Effector memory CD8-positive, alpha-beta T cell (primary cell): ENCODE results near the gene FARP1.

ENCODE experiments used
- ATAC-seq: fragments of 150-1000 bp; cut with Tn5 transposase; replicated peaks from 2 replicates; pipeline ENCODE4 v1.10.0; 2021; ENCODE audit warnings: mild to moderate bottlenecking, moderate library complexity
- DNase-seq, 3 experiments: peaks; one replicate each; pipeline ENCODE4 v3.0.0; 2021
- H3K27ac Mint-ChIP-seq, 2 donors: one replicate each; pipeline ENCODE4 v1.8.0; 2022; ENCODE audit warnings: mild to moderate bottlenecking in 2 of 2, mixed read lengths in 2 of 2, moderate library complexity in 2 of 2
- H3K27me3 Mint-ChIP-seq, 2 donors: one replicate each; pipeline ENCODE4 v1.8.0; 2022; ENCODE audit warnings: mixed read lengths in 2 of 2
- H3K36me3 Mint-ChIP-seq: one replicate; pipeline ENCODE4 v1.8.0; 2022; ENCODE audit warnings: mild to moderate bottlenecking, moderate library complexity, mixed read lengths; ENCODE audit not compliant: insufficient read depth
- H3K4me1 Mint-ChIP-seq, 2 donors: one replicate each; pipeline ENCODE4 v1.8.0; 2022; ENCODE audit warnings: low read depth in 2 of 2, mixed read lengths in 2 of 2
- H3K4me3 Mint-ChIP-seq, 2 donors: one replicate each; pipeline ENCODE4 v1.8.0; 2022; ENCODE audit warnings: mild to moderate bottlenecking in 2 of 2, mixed read lengths in 2 of 2, moderate library complexity in 2 of 2
- H3K9me3 Mint-ChIP-seq, 2 donors: one replicate each; pipeline ENCODE4 v1.8.0; 2022; ENCODE audit warnings: mixed read lengths in 2 of 2

FARP1 gene

GRCh38 chr13:98320561-98321105, 177.7 kb downstream of the FARP1 start:
- H3K4me3 Mint-ChIP-seq, result no peak overlapping the region

DNA sequence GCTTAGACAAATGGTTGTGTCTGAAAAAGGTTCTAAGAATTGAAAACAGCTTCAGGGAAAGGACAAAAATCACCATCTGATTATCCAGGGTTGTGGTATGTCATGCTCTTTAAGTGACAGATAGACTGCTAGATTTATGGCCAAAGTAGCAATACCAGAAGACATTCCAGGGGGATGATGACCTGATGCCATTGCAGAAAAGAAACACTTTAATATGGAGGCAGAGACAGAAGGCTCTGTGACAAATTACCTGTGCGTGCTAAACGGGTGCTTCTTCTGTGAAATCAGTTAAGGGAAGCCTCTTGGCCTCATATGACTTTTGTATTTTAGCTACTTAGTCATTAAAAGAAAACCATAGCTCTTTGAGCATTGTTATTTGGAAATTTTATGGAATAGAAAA, 178.5 kb downstream of the FARP1 start:
- Mint-ChIP-seq H3K4me1 (no peaks in the 10 kb centered on the region), H3K36me3 (no peaks in the 10 kb centered on the region), H3K27ac (no peak overlapping the region), H3K9me3 (no peaks in the 10 kb centered on the region), H3K27me3 (peaks cover 35 to 49% of the 10 kb centered on the region in 2 donors), H3K4me3 (no peak overlapping the region)
- DNase-seq (no peak), ATAC-seq (no peak)

More at GRCh38 chr13:98320561-98321105, 177.7 kb downstream of the FARP1 start:
- Mint-ChIP-seq H3K27ac (no peak overlapping the region), H3K36me3 (no peaks in the 10 kb centered on the region), H3K4me1 (no peaks in the 10 kb centered on the region), H3K27me3 (peaks cover 31 to 50% of the 10 kb centered on the region in 2 donors), H3K9me3 (no peaks in the 10 kb centered on the region)
- no peak for ATAC-seq
- DNase-seq, result no peak

- H3K27me3 Mint-ChIP-seq, result peaks cover 37 to 49% of the 10 kb centered on the region in 2 donors
- DNase-seq (no peak), ATAC-seq (no peak)
- no peaks in the 10 kb centered on the region for H3K9me3 Mint-ChIP-seq
- H3K4me3 Mint-ChIP-seq, result no peak overlapping the region
- no peaks in the 10 kb centered on the region for H3K36me3 Mint-ChIP-seq
- H3K27ac Mint-ChIP-seq, result no peak overlapping the region
- no peaks in the 10 kb centered on the region for H3K4me1 Mint-ChIP-seq
These were observed 179.3 kb downstream of the FARP1 start for GRCh38 chr13:98322091-98322718.

DNA sequence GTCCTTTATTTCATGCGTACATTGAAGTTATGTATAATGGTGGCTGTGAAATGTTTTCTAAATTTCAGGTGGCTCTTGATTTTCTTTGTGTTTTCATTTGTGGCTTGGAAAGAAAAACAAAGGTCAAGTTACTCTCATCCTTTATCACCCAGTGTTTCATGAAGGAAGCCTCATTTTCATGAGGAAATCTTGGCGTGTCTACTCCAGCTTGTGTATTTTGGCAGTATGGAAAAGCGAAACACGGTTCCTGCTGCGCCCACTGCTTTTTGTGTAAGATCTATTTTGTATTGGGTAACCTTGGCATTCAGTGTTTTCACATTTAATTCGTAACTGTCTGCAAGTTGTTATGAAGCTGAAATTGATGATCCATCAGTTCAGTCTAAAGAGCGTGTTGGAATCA, 181.2 kb downstream of the FARP1 start:
- Mint-ChIP-seq H3K4me3 (no peak overlapping the region), H3K27me3 (peaks cover 27 to 48% of the 10 kb centered on the region in 2 donors)
- no peak for DNase-seq

DNA sequence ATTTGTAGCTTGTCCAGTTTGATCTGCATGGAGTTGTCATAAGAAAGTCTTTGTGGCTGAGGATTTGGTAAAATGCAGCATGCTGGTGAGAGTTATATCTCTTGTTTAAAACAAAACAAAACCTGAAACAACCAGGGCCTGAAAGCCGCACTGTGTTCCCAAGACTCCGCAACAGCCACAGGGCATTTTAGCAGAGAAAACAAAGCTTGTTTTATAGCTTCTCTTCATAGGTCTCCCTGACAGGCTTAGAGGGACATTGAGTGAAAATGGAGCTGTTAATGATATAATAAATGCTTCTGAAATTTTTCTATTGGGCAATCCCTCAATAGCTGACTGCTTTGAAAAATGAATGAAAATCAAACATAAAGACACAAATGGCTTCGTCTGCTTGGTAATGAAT, 182.8 kb downstream of the FARP1 start:
- ATAC-seq (no peak), DNase-seq (no peak)
- no peaks in the 10 kb centered on the region for H3K36me3 Mint-ChIP-seq
- no peak overlapping the region for H3K4me3 Mint-ChIP-seq
- H3K9me3 Mint-ChIP-seq, result no peaks in the 10 kb centered on the region
- no peaks in the 10 kb centered on the region for H3K4me1 Mint-ChIP-seq
- H3K27me3 Mint-ChIP-seq, result peaks cover 26 to 37% of the 10 kb centered on the region in 2 donors
- no peak overlapping the region for H3K27ac Mint-ChIP-seq

More for the DNA sequence above, 181.2 kb downstream of the FARP1 start:
- Mint-ChIP-seq H3K4me1 (no peaks in the 10 kb centered on the region), H3K27ac (no peak overlapping the region), H3K9me3 (no peaks in the 10 kb centered on the region), H3K36me3 (no peaks in the 10 kb centered on the region)
- no peak for ATAC-seq

DNA sequence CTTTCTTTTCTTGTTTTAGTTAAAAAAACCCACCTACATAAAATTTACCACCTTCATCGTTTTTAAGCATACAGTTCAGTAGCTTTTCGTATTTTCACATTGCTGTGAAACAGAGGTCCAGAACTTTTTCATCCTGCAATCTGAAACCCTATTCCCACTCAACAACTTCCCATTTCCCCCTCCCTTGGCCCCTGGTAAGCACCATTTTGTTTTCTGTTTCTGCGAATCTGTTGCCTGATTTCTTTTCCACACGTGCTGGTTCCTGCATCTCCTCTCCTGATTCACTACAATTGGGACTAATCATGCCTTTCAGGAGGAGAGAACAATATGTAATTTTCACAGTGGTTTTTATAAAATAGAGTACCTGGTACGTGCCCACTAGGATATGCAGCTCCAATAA, 183.4 kb downstream of the FARP1 start:
- Mint-ChIP-seq H3K27me3 (peaks cover 26 to 34% of the 10 kb centered on the region in 2 donors), H3K36me3 (no peaks in the 10 kb centered on the region), H3K9me3 (no peaks in the 10 kb centered on the region)

GRCh38 chr13:98327371-98328270, 184.7 kb downstream of the FARP1 start:
- no peak for DNase-seq
- H3K27ac Mint-ChIP-seq, result no peak overlapping the region

More for the DNA sequence above, 183.4 kb downstream of the FARP1 start:
- H3K4me1 Mint-ChIP-seq, result no peaks in the 10 kb centered on the region
- DNase-seq (no peak), ATAC-seq (no peak)
- no peak overlapping the region for H3K4me3 Mint-ChIP-seq
- H3K27ac Mint-ChIP-seq, result no peak overlapping the region

GRCh38 chr13:98328511-98328910, 185.6 kb downstream of the FARP1 start:
- no peaks in the 10 kb centered on the region for H3K4me1 Mint-ChIP-seq
- ATAC-seq (no peak), DNase-seq (no peak)
- H3K27me3 Mint-ChIP-seq, result peaks cover 42 to 51% of the 10 kb centered on the region in 2 donors
- H3K27ac Mint-ChIP-seq, result no peak overlapping the region
- H3K4me3 Mint-ChIP-seq, result no peak overlapping the region
- H3K9me3 Mint-ChIP-seq, result no peaks in the 10 kb centered on the region
- no peaks in the 10 kb centered on the region for H3K36me3 Mint-ChIP-seq

More at GRCh38 chr13:98327371-98328270, 184.7 kb downstream of the FARP1 start:
- Mint-ChIP-seq H3K27me3 (peaks cover 38 to 44% of the 10 kb centered on the region in 2 donors), H3K9me3 (no peaks in the 10 kb centered on the region), H3K4me1 (no peaks in the 10 kb centered on the region), H3K4me3 (no peak overlapping the region), H3K36me3 (no peaks in the 10 kb centered on the region)
- ATAC-seq, result no peak

DNA sequence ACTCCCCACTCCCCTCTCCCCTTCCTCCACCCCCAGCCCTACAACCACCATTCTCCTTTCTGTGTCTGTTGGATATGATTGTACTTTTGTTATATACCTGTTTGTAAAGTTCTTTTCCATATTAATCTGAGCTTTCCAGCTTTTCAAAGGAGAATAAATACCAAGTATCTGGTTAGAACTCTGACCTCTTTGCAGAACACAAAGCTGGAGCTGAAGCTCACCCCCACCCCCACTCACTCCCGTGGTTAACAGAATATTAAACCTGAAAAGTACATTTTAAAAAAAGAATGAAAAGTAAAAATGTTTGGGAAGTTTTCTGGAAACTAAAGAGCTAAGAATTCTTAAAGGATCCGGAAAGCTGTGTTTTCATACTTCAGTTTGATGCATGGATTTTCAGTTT, 189.3 kb downstream of the FARP1 start:
- H3K4me3 Mint-ChIP-seq, result no peak overlapping the region
- H3K27ac Mint-ChIP-seq, result no peak overlapping the region
- no peaks in the 10 kb centered on the region for H3K9me3 Mint-ChIP-seq
- no peaks in the 10 kb centered on the region for H3K36me3 Mint-ChIP-seq
- peaks cover 32 to 49% of the 10 kb centered on the region in 2 donors for H3K27me3 Mint-ChIP-seq
- no peaks in the 10 kb centered on the region for H3K4me1 Mint-ChIP-seq
- ATAC-seq (no peak), DNase-seq (no peak)

GRCh38 chr13:98332691-98333090, 189.8 kb downstream of the FARP1 start:
- H3K4me1 Mint-ChIP-seq, result no peaks in the 10 kb centered on the region
- H3K9me3 Mint-ChIP-seq, result no peaks in the 10 kb centered on the region
- H3K4me3 Mint-ChIP-seq, result no peak overlapping the region
- DNase-seq (no peak), ATAC-seq (no peak)
- no peak overlapping the region for H3K27ac Mint-ChIP-seq
- H3K27me3 Mint-ChIP-seq, result peaks cover 32 to 46% of the 10 kb centered on the region in 2 donors
- H3K36me3 Mint-ChIP-seq, result no peaks in the 10 kb centered on the region

DNA sequence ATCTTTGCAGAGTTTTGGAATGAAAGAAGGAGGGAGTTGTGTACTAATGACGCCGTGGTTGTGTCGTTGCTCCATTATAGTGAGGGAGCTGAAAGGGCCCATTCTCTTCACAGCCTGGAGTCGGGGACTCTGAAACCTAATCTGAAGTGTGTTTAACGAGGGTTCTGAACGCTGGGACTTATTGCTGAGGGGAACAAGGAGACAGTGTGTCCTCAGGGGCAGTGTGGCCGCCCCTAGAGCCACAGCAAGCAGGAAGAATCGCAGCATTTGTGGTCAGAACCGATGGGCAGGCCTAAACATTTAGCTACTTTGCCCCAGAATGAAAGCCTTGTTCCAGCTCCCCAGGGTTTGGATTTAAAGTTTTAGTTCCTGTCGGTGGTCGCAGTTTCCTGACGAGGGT, 190.6 kb downstream of the FARP1 start:
- Mint-ChIP-seq H3K4me3 (no peak overlapping the region), H3K9me3 (no peaks in the 10 kb centered on the region), H3K36me3 (no peaks in the 10 kb centered on the region), H3K27me3 (peaks cover 39 to 47% of the 10 kb centered on the region in 2 donors), H3K4me1 (no peaks in the 10 kb centered on the region), H3K27ac (no peak overlapping the region)
- no peak for ATAC-seq
- no peak for DNase-seq

DNA sequence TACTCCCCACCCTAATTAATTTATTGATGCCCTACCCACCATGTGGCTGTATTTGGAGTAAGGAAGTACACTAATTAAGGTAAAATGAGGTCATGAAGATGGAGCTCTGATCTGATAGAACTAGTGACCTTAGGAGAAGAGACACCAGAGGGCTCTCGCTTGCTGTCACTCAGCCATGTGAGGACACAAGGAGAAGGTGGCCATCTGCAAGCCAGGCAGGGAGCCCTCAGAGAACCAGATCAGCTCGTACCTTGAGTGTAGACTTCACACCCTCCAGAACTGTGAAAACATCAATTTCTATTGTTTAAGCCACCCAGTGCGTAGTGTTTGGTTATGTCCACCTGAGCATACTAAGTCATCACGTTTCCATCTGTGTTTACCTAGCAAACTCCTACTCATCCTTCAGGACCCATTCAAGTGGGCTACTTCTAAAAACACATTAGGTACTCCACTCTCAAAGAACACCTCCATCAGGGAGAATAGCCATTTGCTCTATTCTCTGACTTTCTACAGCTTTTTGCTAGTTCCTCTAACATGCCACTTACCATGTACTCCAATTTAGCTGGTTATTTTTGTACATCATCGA, 191.8 kb downstream of the FARP1 start:
- peaks cover 44 to 57% of the 10 kb centered on the region in 2 donors for H3K27me3 Mint-ChIP-seq

DNA sequence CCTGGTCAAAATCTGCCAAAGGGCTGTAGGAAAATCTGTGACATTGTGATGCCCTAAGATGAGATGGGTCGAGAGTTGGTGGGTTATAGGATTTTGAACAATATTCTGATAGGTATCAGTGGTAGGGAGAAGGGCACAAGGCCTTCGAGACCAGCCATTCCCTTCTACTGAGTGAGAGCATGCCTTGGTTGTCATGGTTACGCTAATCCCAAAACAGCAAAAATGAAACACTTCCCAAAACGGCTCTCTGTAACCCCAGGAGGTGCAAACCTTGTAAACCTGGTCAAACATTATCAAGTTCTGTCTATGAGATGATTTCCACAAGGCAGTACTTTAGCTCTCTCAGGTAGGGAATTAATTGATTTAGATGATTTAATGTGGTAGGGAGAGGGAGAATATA, 192.8 kb downstream of the FARP1 start:
- no peak for DNase-seq
- H3K27ac Mint-ChIP-seq, result no peak overlapping the region
- H3K9me3 Mint-ChIP-seq, result no peaks in the 10 kb centered on the region
- no peak for ATAC-seq
- no peaks in the 10 kb centered on the region for H3K36me3 Mint-ChIP-seq
- no peak overlapping the region for H3K4me3 Mint-ChIP-seq
- H3K4me1 Mint-ChIP-seq, result no peaks in the 10 kb centered on the region
- peaks cover 43 to 64% of the 10 kb centered on the region in 2 donors for H3K27me3 Mint-ChIP-seq

More for the DNA sequence above, 191.8 kb downstream of the FARP1 start:
- Mint-ChIP-seq H3K27ac (no peak overlapping the region), H3K36me3 (no peaks in the 10 kb centered on the region), H3K4me1 (no peaks in the 10 kb centered on the region), H3K9me3 (no peaks in the 10 kb centered on the region), H3K4me3 (no peak overlapping the region)
- ATAC-seq, result no peak
- DNase-seq, result no peak
